NOMO-1 treated with DMSO at 0.1 percent for 48 hours (cell line): ENCODE results near the gene GABRD.

Source experiments
- DNase-seq: peaks from one replicate; lab custom pipeline; 2025; ENCODE audit not compliant: unreplicated experiment; lab: John Stamatoyannopoulos, UW

Gene GABRD

GRCh38 chr1:1985375-1986050, 33.6 kb upstream of the GABRD start:
- no peak for DNase-seq

GRCh38 chr1:1986451-1987141, 32.5 kb upstream of the GABRD start:
- DNase-seq: no peak

GRCh38 chr1:1987142-1987510, 32.0 kb upstream of the GABRD start:
- no peak for DNase-seq

- no peak for DNase-seq
Measured at GRCh38 chr1:1988061-1988945, 30.8 kb upstream of the GABRD start.

- DNase-seq: no peak
Measured at GRCh38 chr1:1989102-1989542, 30.0 kb upstream of the GABRD start.

GRCh38 chr1:1989789-1990188, 29.4 kb upstream of the GABRD start:
- no peak for DNase-seq

- DNase-seq: no peak
Measured at GRCh38 chr1:1990222-1990621, 28.9 kb upstream of the GABRD start.

GRCh38 chr1:1994536-1994935, 24.6 kb upstream of the GABRD start:
- no peak for DNase-seq

- peak; percentile 89 for DNase-seq
Measured at GRCh38 chr1:1996207-1996651, 22.9 kb upstream of the GABRD start.

GRCh38 chr1:1997576-1997975, 21.6 kb upstream of the GABRD start:
- DNase-seq: no peak

- DNase-seq: no peak
Measured at GRCh38 chr1:2000432-2000831, 18.7 kb upstream of the GABRD start.

- no peak for DNase-seq
Measured at GRCh38 chr1:2000850-2001249, 18.3 kb upstream of the GABRD start.

- no peak for DNase-seq
Measured at GRCh38 chr1:2001773-2002411, 17.3 kb upstream of the GABRD start.

GRCh38 chr1:2003541-2004131, 15.5 kb upstream of the GABRD start, which contains the start of gene CFAP74:
Gene CFAP74 (minus strand): TSS chr1:2003786. CDS start chr1:1990956, 12,830 bp downstream.
- DNase-seq: no peak

GRCh38 chr1:2004856-2005255, 14.3 kb upstream of the GABRD start:
- no peak for DNase-seq

- no peak for DNase-seq
Measured at GRCh38 chr1:2009101-2010053, 9.8 kb upstream of the GABRD start.

GRCh38 chr1:2014181-2014580, 5.0 kb upstream of the GABRD start:
- no peak for DNase-seq

GRCh38 chr1:2014741-2015735, 4.1 kb upstream of the GABRD start:
- DNase-seq: no peak
